ENCODE results near the gene ALG10B.

- TF ChIP-seq POLR2AphosphoS5 (IDR thresholded peaks at IDR 0.05; ENCODE audit: borderline replicate concordance, low read depth, low read length) (no peak), EZH2 (IDR thresholded peaks at IDR 0.05) (no peak)
Observed at GRCh38 chr12:38269897-38270296, 46.7 kb upstream of the ALG10B start.

Measured in SK-N-MC (cell line).